GM04503 (cell line): ENCODE measurements around the gene LIFR.
A peak's percentile ranks its signal among the peaks of the same experiment; 100 is the strongest.

Experiments
- DNase-seq: peaks from one replicate; pipeline ENCODE4 v3.0.0-alpha.2; 2012; ENCODE audit warnings: low read depth

Gene LIFR

DNA sequence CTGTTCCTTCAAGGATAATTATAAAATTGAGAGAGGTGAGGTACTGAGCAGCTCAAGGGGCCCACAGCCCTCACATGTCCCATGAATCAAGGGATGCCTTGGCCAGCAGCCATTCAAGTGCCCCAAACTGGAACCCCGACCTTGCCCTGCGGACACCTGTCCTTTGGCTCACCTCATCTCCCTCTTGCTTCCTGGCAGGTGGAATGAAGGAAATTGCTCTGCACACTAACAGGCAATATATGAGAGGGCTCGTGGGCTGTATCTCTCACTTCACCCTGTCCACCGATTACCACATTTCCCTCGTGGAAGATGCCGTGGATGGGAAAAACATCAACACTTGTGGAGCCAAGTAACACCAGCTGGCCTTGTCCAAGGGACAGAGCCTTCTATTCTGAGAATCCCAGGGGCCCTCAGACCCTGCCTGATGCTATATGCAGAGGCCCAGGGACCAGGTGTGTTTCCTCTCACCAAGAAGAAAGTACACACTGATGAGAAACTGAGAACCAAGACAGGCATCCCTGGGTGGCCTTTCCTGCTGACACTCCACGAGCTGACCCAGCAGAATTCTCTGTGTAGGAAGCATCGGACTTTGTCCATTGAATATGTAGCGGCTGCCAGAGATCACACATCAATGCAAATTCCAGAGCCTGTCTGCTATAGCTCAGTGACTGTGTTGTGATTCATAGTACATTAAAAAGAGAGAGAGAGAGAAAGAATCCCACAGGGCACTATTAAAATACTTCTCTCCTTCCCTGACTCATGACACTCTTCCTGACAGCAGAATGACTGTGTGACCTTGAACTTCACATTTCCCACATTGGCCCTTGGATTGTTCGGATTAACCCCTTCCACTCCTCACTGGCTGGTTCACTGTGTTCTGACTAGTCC, 92.6 kb downstream of the LIFR start:
- peak; percentile 88 for DNase-seq

DNA sequence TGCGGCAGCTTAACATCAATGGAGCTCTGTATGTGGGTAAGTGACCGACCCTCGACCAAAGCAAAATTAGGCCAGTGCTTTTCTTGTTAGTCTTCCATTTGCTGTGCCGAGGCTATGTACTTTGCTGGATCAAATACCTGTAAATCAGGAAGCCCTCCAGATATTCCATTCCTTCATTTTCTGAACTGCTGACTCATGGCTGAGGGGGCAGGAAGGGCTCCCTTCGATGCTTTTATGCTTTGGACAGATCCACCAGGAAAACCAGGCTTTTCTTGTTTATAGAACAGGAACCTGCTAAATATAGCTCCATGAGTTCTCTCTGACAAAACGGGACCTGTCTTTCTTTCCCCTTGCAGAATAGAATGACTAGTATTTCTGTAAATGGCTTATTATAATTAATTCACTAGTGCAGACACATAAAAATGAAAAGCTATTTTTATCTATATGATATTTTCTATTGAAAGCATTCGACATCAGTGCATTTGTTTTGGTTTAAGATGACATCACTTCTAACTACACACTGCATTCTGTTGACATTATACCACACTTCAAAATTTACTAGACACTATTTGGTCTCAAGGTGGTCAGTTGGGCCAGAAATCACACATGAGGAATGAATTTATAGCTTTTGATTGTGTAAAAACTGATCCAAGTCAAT, 93.3 kb downstream of the LIFR start:
- no peak for DNase-seq

DNA sequence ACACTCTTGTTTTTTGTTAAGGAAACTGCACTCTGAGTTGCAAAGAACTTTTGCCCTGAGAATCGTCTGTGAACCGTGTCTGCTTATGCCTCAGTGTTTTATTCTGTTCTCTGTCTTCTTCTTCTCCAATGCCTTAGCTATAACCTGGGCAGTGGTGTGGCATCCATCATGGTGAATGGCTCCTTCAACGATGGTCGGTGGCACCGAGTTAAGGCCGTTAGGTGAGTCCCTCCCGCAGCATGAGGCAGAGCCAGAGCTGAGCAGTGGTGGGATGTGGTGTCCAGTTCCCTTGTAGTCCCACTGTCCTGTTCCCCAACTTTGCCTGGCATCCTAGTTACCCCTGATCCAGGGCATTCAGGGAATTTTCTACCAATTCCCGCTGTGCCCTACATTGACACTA, 98.3 kb downstream of the LIFR start:
- DNase-seq, result no peak

DNA sequence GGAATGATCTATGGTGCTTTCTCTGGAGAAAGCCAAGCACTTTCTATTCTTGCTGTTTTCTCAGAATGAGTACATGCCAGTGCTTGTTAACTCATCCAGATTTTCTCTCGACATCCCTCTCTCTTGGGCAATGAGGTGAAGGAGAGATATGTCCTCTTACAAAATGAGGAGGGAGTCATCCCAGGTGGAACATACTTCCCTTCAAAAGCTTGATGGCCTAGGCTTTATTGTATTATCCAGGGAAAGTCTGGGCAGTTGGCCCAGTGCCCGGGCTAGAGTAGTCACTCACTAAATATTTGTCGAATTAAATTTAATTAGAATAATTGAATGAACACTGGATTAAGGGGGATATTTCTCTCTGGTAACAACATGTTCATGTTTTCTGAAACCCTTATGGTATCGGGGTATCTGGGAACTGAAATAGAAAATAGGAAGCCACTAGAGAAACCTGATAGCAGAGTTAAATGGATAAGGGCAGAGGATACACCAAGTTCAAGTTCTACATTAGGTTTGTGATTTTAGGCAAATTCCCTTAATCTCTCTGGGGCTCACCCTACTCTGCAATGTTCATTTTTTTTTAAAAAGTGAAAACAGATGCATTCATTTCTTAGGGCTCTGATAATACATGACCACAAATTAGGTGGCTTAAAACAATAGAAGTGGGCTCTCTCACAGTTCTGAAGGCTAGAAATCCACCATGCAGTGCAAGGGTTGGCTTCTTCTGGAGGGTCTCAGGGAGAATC, 99.6 kb downstream of the LIFR start:
- DNase-seq, result no peak

DNA sequence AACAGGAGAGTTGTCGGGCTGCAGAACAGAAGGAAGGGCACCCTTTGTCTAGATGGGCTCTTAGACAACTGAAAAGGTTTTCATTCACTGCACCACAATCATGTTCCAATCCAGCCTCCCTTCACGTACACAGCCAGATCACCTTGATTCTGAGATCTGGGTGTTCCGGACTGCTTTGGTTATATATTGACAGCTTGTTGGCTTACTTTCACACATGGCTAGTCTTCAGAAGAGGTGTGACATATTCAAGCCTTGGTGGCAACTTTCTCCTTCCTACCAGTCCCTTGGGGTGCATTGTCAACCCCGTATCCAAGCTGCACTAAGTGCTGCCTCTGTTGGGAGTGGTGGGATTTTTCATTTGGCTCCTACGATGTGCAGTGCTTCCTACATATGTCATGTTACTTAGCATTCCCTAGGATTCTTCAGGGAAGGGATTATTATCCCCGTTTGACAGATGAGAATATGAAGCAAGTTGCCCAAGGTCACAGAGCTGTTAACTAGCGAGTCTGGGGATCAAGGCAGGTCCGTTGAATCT, 100.6 kb downstream of the LIFR start:
- DNase-seq, result no peak

DNA sequence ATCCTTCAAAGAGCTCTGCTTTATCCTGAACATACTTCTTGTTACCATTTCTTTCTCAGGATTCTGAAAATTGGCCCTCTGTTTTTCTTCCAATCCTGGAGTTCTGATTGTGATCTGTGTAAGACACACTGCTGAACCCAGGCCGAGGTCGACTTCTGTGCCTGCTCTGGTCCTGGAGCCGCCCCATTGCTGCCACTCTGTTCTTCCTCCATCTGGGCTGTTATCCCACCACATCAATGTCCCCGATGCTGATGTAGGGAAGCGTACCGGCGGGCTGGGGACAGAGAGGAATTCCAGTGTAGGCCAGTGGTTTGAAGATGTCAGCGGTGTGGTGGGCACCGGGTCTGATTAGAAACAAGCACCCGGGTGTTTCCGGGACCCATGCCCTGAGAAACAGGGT, 102.5 kb downstream of the LIFR start:
- no peak for DNase-seq

DNA sequence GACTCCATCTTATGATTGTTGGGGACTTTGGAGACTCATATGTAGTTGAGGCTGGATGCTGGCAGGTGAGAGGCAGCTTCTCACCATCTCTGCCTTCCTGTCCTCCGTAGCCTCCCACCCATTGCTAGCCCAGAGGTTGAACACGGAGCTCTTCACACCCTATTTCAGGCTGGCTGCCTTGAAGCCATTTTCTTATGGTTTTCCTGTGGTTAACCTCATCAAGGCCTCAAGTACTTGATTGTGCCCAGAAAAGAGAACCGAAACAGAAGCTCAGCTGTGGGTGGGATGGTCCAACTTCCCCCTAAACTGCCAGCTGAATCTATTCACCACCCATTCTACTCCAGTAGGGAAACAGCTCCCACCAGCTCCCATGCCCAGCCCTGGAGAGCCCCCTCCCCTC, 102.9 kb downstream of the LIFR start:
- DNase-seq, result no peak

DNA sequence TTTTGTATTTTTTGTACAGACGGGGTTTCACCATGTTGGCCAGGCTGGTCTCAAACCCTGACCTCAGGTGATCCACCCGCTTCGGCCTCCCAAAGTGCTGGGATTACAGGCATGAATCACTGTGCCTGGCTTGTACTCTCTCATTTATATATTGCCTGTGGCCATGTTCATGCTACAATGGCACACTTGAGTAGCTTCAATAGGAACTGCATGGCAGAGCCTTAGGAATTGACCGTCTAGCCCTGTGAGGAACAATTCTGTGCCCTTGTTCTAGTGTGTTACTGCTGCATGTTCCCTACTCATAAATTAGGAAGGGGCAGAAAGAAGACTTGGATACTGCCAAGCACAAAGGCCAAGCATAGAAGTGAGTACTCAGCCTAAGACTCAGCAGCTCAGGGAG, 104.2 kb downstream of the LIFR start:
- no peak for DNase-seq

DNA sequence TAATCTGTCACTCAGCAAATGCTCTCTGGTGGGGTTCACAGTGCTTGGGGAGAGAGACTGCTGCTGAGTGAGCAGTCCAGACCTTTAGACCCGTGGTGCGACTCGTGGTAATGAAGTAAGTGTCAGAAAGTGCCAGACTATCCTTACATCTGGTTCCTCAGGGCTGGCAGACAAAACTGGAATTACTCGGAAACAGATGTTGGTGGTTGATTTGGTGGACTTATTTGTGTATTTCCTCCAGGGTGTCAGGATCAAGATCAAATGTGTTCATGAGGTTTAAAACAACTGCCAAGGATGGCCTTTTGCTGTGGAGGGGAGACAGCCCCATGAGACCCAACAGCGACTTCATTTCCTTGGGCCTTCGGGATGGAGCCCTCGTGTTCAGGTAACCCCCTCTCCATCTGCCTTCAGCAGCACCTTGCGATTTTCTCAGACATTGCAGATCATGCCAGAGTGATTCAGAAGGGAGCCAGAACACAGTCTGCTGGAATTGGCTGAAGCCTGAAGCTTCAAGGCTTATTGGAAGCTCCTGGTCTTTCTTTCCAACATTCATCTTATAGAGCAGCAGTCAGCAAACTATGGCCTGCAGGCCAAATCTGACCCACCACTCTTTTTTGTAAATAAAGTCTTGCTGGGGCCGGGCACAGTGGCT, 105.2 kb downstream of the LIFR start:
- no peak for DNase-seq

DNA sequence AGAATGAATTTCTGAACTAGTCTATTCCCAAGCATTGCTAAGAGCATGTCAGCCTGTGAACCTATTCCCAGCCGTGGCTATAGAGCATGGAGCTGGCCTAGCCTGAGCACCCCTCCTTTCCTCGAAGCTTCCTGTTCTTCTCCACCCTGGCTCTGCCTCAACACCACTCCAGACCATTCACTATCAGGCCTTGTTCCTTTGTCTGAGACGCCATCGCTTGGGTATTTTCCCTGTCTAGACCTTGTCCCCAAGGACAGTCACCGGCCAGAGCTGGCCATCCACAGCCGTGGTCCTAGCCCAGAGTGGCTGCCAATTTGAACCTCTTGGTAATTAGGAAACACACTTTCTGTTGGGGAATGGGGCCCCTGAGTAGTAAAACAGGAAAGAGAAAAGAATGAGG, 105.8 kb downstream of the LIFR start:
- no peak for DNase-seq

DNA sequence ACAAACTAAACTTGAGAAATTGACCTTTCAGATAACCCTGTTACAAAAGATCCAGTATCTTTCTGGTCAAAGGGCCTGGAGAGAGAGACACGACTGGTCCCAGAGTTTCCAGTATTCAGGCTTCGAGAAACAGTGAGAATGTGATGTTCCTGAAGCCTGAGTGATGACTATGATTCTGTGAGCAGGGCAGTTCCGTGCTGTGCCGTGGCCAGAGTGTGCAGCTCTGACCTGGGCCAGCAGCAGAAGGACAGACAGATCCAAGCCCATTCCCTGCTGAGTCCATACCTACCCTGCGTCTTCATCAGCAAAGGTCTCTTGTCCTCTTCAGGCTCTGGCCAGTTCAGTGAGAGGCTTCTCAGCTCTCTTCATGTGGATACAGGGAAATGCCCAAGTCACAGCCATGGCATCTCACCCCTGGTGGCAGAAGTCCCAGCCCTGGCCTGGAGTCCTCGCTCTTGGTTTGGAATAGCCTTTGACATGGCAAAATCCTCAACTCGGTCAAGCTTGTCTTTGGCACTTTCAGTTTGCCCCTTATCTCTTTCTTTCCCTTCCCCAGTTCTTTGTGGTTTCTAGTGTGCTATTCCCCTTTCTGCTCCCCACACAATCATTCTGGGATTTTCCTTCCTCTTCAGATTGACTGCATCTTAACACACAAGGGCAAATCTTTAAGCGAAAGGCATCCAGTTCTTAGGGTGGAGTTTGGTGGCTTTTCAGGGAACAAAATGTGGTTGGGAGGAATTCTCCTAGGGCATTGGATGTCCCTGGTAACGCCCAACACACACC, 107.7 kb downstream of the LIFR start:
- no peak for DNase-seq

DNA sequence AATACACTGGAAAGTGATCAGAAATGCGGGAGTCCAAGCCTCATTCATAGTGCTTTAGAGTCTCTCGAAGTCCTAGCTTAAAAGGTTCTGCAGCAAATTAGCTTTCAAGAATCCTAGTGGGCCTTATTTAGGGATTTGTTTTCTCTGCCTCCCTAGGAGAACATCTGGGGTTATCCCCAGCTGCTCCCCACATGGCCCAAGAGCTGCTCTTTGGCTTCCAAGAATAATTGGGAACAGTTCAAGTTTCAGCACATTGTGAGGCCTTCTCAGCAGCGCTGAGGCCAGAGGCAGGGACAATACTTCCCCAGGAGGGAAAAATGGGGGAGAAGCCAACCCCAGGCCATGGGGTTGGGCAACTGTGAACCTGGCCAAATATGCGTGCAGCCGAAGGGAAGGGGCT, 108.7 kb downstream of the LIFR start:
- DNase-seq, result no peak

DNA sequence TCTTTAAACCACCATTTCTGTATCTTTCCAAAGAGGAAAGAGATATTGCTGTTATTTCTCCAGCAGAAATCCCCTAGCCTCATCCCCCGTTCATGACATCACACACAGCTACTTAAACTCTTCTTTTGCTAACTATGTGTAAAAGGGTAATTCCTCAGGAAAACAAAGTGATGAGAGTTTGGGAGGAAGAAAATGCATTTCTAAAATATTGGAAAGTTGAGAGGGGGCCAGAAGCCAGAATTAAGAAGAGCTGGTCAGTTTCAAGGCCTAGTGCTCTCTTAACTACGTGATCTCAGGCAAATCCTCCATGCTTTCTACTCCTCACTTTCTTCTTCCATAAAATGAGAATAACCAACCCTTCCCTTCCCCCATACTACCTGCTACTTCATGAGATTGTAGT, 109.4 kb downstream of the LIFR start:
- DNase-seq, result no peak

DNA sequence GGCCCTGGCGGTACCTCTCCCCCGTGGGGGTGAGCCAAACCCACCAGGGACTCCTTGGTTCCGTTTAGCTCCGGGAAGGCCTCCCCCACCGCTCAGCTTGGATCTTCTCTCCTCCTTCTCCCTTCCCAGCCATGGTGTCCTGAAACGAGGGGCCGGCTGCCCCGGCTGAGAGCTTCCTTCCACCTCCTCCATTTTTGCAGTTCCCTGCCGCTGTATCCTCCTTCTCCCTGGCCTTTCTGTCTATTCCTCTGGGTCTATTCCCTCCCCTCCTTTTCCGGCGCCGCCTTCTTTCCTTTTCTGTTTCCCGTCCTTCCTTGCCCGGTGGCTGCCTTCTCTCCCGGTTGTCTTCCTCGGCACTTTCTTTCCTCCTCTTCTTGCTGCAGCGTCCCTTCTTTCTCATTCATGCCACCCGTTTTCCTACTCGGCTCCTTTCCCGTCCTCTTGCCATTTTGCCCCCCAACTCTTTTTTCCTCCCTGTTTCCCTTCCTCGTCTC, 110.4 kb downstream of the LIFR start:
- DNase-seq, result no peak

DNA sequence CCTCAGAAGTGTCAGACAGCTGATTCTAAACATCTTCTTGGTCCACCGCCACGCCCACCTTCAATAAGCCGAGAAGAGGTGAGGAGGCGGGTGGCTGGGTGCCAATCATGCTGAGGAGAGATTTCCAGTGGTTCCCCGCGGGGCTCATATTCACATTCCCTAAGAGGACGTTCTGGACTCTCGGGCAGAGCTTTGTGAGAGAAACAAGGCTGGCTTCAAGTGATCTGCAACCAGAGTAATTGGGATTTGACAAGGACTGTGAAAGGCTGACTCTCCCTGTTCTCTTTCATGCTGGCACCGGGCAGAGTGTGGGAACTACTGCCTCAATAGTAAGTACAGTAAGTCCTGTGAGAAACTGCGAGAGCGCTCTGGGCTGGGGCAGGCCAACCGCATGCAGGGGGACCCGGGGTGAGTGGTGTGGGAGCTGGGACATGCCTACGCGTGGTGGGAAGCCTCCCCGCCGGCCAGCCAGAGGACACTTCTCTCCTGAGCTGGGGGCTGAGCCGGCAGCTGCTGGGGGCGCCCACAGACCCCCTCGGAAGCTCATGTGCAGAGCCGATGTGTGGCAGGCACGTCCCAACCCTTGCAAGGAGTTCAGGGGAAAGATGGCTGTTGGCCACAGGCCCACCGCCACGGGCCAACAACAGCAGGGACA, 110.9 kb downstream of the LIFR start:
- no peak for DNase-seq

DNA sequence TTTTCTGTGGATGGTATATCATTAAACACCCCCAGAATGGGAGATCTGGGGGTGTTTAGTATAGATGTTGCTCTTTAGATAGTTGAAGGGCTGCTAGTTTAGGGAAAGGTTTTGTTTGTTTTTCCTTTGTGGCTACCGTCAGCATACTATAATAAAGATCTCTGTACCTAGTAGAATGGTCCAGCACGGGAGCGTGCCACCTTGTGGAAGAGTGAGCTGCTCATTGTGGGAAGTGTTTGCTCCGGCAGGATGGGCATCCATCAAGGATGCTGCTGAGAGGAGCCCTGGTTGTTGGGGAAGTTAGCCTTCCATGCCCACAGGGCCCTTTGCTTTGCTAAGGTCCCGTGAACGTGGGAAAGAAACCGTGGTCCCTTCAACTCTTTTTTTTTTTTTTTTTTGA, 113.1 kb downstream of the LIFR start:
- no peak for DNase-seq

DNA sequence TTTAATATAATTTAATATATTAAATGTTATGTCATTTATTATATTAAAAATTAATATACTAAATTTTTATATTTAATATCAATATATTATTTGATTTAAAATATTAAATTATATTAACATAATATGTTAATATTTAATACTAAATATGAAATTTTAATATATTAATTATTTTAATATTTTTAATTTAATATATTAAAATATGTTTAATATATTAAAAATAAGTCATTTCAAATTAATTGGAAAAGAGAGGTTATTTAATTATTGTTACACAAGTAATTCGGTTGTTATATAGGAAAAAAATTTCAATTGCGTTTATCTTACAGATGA, 114.2 kb downstream of the LIFR start:
- DNase-seq, result no peak

DNA sequence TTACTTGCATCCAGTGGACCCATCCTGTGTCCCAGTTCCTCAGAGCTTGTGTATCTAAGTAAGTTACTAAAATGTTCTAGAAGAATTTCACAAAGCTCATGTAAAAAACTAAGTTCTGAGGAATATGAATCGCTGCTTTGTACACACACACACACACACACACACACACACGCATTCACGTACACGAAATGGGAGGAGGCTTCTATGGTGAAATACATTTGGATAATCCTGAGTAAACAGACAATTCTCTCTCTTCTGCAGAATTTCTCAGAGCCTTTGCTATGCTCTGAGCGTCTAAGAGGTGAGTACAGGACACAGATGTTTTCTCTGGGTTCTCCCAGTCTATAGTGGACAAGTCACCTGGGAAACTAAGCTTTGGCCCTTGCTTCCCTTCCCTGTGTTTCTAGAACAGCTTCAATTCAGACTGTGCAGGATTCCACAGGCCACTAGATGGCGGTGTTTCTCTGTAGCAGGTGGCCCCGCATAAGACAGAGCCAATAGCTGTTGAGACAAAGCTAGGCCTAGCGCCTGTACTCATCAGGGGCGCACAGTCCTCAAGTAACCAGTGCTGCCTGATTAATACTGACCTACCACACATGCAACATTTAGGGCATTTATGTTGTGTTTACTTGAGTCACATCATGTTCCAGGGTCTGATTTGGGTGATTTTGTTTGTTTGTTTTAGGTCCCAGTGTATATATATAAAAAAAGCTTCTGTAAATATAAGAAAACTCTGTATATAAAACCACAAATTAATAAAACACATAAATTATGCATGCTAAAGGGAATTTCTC, 114.8 kb downstream of the LIFR start:
- no peak for DNase-seq

DNA sequence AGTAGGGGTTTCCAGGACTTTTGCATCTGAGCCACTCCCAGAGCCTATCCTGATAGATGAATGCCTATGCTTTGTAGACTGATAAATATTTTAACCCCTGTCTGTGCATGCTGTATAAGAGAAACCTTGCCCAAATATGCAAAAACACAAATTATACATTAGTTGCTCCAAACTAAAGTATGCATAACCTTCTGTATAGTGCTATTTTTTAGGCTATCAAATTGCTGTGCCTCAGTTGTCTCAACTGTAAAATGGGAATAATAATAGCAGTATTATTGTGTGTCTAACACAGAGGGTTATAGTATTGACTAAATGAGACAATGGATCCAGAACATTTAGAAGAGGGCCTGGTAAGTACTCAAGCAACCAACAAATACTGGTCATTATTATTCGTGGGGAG, 117.7 kb downstream of the LIFR start:
- DNase-seq, result no peak
